IPS-18c (cell line): ENCODE data around the gene USF1.
"Not testable (repeated sequence)": the region's sequence is repeated elsewhere in the genome, so short reads cannot be mapped to it uniquely, and the experiment has no call there.

ENCODE experiments used
- H3K4me3 ChIP-seq: 2 replicates; pipeline ENCODE4 v1.7.0; 2013; ENCODE audit warnings: low read depth, mild to moderate bottlenecking, low read length, moderate library complexity; ENCODE audit not compliant: insufficient read depth
- H3K9me3 ChIP-seq: one replicate; pipeline ENCODE4 v1.6.1; 2013; ENCODE audit warnings: mild to moderate bottlenecking, low read length, moderate library complexity; ENCODE audit not compliant: control insufficient read depth, insufficient read depth

Gene USF1

GRCh38 chr1:161063936-161064335 is 18.2 kb upstream of the USF1 start:
- not testable (repeated sequence) for H3K4me3 ChIP-seq, H3K9me3 ChIP-seq

- Histone ChIP-seq H3K9me3 (no peaks in the 10 kb centered on the region), H3K4me3 (no peak overlapping the region)
Observed at GRCh38 chr1:161061419-161061818, 15.6 kb upstream of the USF1 start.

- Histone ChIP-seq H3K9me3 (no peaks in the 10 kb centered on the region), H3K4me3 (no peak overlapping the region)
Observed at GRCh38 chr1:161059293-161059692, 13.5 kb upstream of the USF1 start.

DNA sequence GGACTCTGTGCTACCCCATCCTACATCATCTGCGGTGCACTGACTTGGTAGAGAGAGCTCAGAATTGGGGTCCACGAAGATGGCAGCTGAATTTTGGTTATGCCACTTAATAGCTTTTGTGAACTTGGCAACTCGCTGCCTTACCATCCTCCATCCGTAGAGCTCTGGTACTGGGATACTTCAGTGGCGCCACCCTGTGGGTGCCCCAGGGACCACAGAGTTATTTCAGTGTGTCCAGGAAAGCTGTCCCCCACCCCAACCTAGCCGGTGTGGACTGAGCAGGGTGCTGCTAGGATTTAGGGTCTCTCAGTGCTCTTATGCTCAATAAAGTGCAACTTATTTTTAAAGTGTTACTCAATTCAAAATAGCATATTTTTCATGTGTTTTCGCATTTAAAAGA is 9.0 kb upstream of the USF1 start:
- no peaks in the 10 kb centered on the region for H3K9me3 ChIP-seq
- H3K4me3 ChIP-seq: no peak overlapping the region

- Histone ChIP-seq H3K4me3 (no peak overlapping the region), H3K9me3 (no peaks in the 10 kb centered on the region)
Observed at GRCh38 chr1:161054232-161054631, 8.5 kb upstream of the USF1 start.

GRCh38 chr1:161052899-161053298 is 7.1 kb upstream of the USF1 start:
- H3K4me3 ChIP-seq: no peak overlapping the region
- no peaks in the 10 kb centered on the region for H3K9me3 ChIP-seq

DNA sequence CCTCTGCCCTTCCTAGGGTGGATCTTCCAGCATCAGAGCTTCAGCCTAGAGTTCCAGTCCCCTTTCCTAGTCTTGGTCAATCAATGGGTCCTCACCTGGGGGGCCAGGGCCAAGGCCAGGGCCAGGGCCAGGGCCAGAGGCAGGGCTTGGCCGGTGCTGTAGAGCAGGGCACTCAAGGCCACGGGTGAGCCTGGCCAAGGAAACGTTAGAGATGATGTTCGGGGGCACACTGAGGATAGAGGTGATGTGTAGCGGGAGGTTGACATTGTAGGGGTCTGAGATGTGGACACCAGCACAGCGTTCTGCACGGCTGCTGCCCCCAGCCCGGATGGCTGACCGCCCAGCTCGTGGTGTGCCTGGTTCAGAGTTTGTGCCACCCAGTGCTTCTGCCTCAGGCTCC is 5.4 kb upstream of the USF1 start:
- H3K9me3 ChIP-seq: no peaks in the 10 kb centered on the region

DNA sequence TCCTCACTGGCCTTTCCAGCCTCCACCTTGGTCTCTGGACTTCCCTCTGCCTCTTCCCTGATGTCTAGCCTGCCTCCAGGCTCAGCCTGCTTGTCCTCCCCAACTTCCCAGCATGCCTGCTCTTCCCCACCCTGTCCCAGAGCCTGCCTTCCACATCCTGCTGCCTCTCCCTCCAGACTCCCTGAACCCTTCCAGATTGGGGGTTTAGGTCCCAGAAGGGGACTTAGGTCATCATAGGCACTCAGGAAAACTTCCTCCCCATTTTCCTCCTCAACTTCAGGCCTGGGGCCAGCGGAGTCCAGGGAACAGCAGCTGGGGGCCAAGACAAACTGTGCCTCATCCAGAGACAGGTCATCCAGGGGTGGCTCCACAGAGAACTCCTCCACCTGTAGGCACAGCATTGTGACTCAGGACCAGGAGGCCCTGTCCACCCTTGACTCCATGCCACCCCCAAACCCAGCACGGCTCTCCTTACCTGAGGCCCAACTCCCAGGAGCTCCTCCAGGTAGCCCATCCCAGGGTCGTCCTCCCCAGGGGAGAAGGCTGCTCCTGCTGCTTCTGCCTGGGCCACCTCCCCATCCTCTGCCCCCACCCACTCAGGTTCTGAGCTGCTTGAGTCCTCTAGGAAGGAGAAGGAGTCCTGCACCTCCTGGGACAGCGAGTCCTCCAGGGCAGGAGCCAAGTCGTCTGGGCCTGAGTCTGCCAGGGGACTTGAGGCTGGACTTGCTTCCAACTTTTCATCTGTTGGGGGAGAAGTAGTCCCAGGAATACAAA is 3.4 kb upstream of the USF1 start:
- Histone ChIP-seq H3K9me3 (no peaks in the 10 kb centered on the region), H3K4me3 (no peak overlapping the region)

More for the DNA sequence above, 5.4 kb upstream of the USF1 start:
- no peak overlapping the region for H3K4me3 ChIP-seq

GRCh38 chr1:161047436-161048420 is 2.0 kb upstream of the USF1 start:
- no peaks in the 10 kb centered on the region for H3K9me3 ChIP-seq
- no peak overlapping the region for H3K4me3 ChIP-seq

- Histone ChIP-seq H3K9me3 (no peaks in the 10 kb centered on the region), H3K4me3 (peak overlapping the region; percentile 57; the same call in 1 of the 2 replicates)
Observed at GRCh38 chr1:161046605-161047228, 940 bp upstream of the USF1 start.

GRCh38 chr1:161044908-161045735 is 655 bp downstream of the USF1 start:
- H3K4me3 ChIP-seq: peak overlapping the region; percentile 57
- no peaks in the 10 kb centered on the region for H3K9me3 ChIP-seq

DNA sequence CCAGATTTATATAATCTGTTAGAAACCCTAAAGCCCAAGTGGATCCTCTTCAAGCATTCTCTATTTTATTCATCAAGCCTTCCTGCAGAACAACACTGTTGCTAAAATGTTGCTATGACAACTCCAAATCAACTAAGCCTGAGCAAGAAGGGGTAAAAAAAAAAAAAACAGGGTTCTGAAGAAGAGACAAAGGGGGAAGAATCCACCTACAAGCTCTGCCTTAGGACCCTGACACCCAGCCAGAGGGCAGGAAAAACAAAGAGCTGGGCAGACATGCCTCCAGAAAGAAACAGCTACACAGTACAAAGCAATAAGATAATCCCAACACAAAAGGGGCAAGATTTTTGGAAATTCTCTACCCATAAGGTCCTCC is 1.3 kb downstream of the USF1 start:
- H3K4me3 ChIP-seq: peak overlapping the region; percentile 57
- H3K9me3 ChIP-seq: no peaks in the 10 kb centered on the region

GRCh38 chr1:161039546-161039945 is 6.2 kb downstream of the USF1 start:
- Histone ChIP-seq H3K4me3 (no peak overlapping the region), H3K9me3 (no peaks in the 10 kb centered on the region)

GRCh38 chr1:161039154-161039545 is 6.6 kb downstream of the USF1 start:
- H3K9me3 ChIP-seq: no peaks in the 10 kb centered on the region
- H3K4me3 ChIP-seq: peak overlapping the region; percentile 87

DNA sequence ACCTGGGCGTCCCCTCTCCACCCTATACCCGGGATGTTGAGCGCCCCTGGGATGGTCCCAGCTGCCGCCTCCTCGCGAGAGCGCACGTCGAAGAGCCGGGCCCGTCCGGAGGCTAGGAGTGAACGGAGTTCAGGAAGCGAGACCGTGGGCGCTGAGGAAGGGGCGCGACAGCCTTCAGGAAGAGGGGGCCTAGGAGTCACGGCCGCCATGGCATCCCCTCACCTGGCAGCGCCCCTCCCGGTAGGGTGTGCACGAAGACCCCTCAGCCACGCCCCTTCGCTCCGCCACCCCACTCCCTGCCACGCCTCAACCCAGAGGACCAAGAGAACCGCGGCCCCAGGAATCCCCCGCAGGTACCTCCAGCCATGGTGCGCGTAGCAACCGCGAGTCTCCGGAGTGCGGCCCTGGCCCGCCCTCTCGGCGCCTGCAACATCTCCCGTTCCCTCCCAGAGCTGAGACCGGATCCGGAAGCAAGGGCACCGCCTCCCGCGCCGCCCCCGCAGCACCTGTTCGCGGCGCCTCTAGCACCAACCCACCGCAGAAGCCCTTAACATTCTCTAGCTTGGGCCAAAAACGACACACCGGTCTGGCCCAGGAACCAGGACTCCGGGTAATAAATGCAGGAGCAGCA is 7.1 kb downstream of the USF1 start, which contains the start of gene TSTD1:
TSTD1 (minus strand) TSS at position 442 of the 631 bp plus-strand sequence; CDS start at position 367, 75 bp downstream.
- Histone ChIP-seq H3K4me3 (peak within 1 kb of the TSS; percentile 87), H3K9me3 (no peaks in the 10 kb centered on the region)
